Adrenal gland (tissue), 12 donors: ENCODE results near the gene BORCS6. TPM values are rescaled to one million over a fixed set of nuclear protein-coding genes. Genes with fewer than 3 reads are reported as not detected.

Experiments used
- DNase-seq, 7 donors: peaks; one replicate each; pipeline ENCODE4 v3.0.0-alpha.2; 2019 to 2020
- H3K27ac ChIP-seq, 5 donors: fragments of 200-600 bp; sonication (generic) in 4 of 5; 1 replicate in 3 of 5; 2 replicates in 2 of 5; pipeline versions ENCODE4 v1.5.1 to v1.8.0; 2016 to 2020; ENCODE audit warnings: mild to moderate bottlenecking in 1 of 5
- H3K27me3 ChIP-seq: fragments of 200-600 bp; 2 replicates; pipeline ENCODE4 v1.8.0; 2021
- H3K36me3 ChIP-seq, 2 donors: fragments of 200-600 bp; replicated peaks in 1 of 2; 1 replicate in 1 of 2; 2 replicates in 1 of 2; pipeline versions ENCODE4 v1.5.1 to v1.8.0; 2018 to 2022
- H3K4me1 ChIP-seq, 2 donors: fragments of 200-600 bp; replicated peaks in 1 of 2; 1 replicate in 1 of 2; 2 replicates in 1 of 2; pipeline versions ENCODE4 v1.5.1 to v1.8.0; 2018 to 2021
- H3K4me3 ChIP-seq, 4 donors: fragments of 200-600 bp; sonication (generic) in 3 of 4; one replicate each; pipeline ENCODE4 v1.5.1; 2016 to 2018
- H3K9me3 ChIP-seq, 3 donors: fragments of 200-600 bp; sonication (generic) in 1 of 3; replicated peaks in 1 of 3; 1 replicate in 2 of 3; 2 replicates in 1 of 3; pipeline versions ENCODE4 v1.5.1 to v1.8.0; 2016 to 2021
- CTCF ChIP-seq, 6 experiments: fragments of 450-650 bp in 4 of 6; fragments of 200-600 bp in 2 of 6; sonication (generic) in 1 of 6; IDR thresholded peaks; 1 replicate in 5 of 6; 2 replicates in 1 of 6; pipeline versions ENCODE4 v1.5.1 to v1.8.0; 2016 to 2021; ENCODE audit warnings: antibody characterized with exemption in 6 of 6, mild to moderate bottlenecking in 2 of 6, moderate library complexity in 1 of 6
- POLR2A ChIP-seq, 2 donors: fragments of 450-650 bp; IDR thresholded peaks; one replicate each; pipeline ENCODE4 v1.6.1; 2017; ENCODE audit warnings: antibody characterized with exemption in 2 of 2, mild to moderate bottlenecking in 2 of 2, moderate library complexity in 1 of 2
- WGBS, 4 donors: extraction: QIAGEN DNeasy Blood & Tissue Kit in 2 of 4; methylation state at CpG; one replicate each; pipeline versions ENCODE4 v1.1.5 to v1.1.7; 2013 to 2017; 5-methylcytosine and 5-hydroxymethylcytosine counted together
- intact Hi-C, 2 donors: fragments of 100-400 bp; cut with DNase I; formaldehyde crosslinking; loops; one replicate each; pipeline versions ENCODE4 v1.14.1 to v1.15.0; 2022 to 2023
- polyA plus RNA-seq, 3 donors: library from polyadenylated mRNA; stranded (reverse); fragments of 200-250 nt in 2 of 3; fragments of 350-450 nt in 1 of 3; fragmentation: Illumina TruSeq in 1 of 3; extraction: RNeasy Lipid Tissue Mini Kit (QIAGEN cat#74804) in 1 of 3; gene quantifications; one replicate each; pipeline ENCODE4 v1.2.3, GENCODE V29; 2013 to 2014
- total RNA-seq, 9 donors: library from RNA; depleted of rRNA in 4 of 9; stranded (reverse); fragments of >200 nt in 4 of 9; fragments of 120-200 nt in 1 of 9; fragmentation: NEBNext Ultra II Directional in 1 of 9; extraction: Animal tissue kit (Norgen Biotek cat#: 25700) in 1 of 9; gene quantifications; one replicate each; pipeline versions ENCODE4 v1.1.0 to v1.2.4, GENCODE V29; 2013 to 2023
- donor health status: healthy with polysubstance abuse.
- donor health status: Bipolar disorder and iron deficiency.
- donor health status: DM: yes; HTN: yes; CAD: no.
- donor health status: DM: no; HTN: no; CAD: no.
- donor health status: DM: no; HTN: no; CAD: no.
- donor health status: DM: yes; HTN: yes; CAD: no.

BORCS6 gene
- total and polyA plus RNA-seq, 12 donors, result 3.3 to 29.7 (median 12.3) TPM

DNA sequence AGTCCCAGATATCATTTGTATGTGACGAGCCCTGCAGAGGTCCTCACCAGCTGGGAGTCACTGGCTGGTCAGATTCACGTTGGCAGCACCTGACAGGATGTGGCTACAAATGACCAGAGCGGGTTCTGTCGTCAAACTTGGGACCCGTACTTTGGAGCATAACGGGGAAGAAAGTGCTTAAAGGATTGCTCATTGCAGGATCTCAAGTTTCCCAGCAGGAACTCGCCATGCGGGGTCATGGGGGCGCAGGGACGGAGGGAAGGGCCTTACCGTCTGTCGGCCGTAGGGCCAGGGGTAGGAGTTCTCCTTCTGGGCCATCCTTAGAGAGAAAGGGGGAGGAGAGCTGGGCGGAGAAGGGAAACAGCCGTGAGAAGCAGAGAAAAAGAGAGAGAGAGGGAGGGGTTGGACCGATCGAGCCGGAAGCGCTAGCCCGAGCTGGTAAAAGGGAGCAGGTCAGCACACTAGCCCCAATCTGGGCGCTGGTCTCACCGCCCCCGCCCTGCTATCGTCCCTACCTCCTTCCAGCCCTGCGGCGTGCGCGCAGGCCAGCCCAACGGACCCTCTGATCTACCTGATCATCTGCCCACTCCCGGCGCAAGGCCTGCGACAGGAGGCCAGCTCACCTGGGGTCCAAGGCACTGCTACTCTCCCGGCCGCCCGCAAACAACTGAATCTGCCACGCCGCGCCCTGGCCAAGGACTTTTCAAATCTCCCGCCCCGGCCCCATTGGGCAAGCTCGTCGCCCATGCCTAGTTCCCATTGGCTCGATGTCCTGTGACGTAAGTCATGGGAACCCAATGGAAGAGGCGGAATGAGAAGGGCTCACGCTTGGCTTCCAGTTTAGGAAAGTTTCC is 20.2 kb upstream of the BORCS6 start, which contains the start of gene AURKB:
Gene AURKB, minus strand, starts transcription at position 669 of the 854 bp plus-strand sequence. Its CDS starts 351 bp downstream, at position 318.
- H3K9me3 ChIP-seq, result no peaks in the 10 kb centered on the region
- DNase-seq, result peak; percentile 96 to 98 (median 98)
- peak within 1 kb of the TSS in 3 of 4 donors; percentile 32 to 61 (median 56) for H3K4me3 ChIP-seq
- no peaks in the 10 kb centered on the region for H3K27me3 ChIP-seq
- 3 to 12% (median 4%) methylated on average over 22 to 46 of the region's 46 CpGs for WGBS, 4 donors
- intact Hi-C loops, result no loop called here
- H3K27ac ChIP-seq, result peak within 1 kb of the TSS; percentile 54 to 85 (median 83)
- H3K36me3 ChIP-seq, result no peaks in the 10 kb centered on the region
- H3K4me1 ChIP-seq, result peaks cover 8 to 9% of the 10 kb centered on the region in 2 donors
- TF ChIP-seq CTCF (IDR thresholded peaks at IDR 0.05), result no peak
- peak in 1 of 2 donors; percentile 16 for TF ChIP-seq POLR2A (IDR thresholded peaks at IDR 0.05)

DNA sequence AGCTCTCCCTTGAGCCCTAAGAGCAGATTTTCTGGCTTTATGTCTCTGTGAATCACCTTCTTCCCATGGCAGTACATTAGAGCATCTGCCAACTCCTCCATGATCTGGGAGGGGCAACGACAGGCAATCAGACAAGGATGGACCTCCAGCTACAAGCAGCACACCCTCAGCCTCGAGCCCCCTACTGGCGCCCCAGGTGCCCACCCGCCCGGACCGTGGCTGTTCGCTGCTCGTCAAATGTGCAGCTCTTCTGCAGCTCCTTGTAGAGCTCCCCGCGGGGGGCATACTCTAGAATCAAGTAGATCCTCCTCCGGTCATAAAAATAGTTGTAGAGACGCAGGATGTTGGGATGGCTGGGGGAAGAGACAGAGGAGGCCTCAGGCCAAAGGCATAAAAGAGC is 16.6 kb upstream of the BORCS6 start:
- Histone ChIP-seq H3K4me3 (no peak overlapping the region), H3K4me1 (peaks cover 8 to 9% of the 10 kb centered on the region in 2 donors), H3K9me3 (no peaks in the 10 kb centered on the region), H3K27ac (no peak overlapping the region), H3K36me3 (no peaks in the 10 kb centered on the region), H3K27me3 (no peaks in the 10 kb centered on the region)
- 90 to 94% (median 93%) methylated on average over 11 to 12 of the region's 12 CpGs for WGBS, 4 donors
- TF ChIP-seq CTCF (IDR thresholded peaks at IDR 0.05) (no peak), POLR2A (IDR thresholded peaks at IDR 0.05) (no peak)
- intact Hi-C loops, result no loop called here
- no peak for DNase-seq

DNA sequence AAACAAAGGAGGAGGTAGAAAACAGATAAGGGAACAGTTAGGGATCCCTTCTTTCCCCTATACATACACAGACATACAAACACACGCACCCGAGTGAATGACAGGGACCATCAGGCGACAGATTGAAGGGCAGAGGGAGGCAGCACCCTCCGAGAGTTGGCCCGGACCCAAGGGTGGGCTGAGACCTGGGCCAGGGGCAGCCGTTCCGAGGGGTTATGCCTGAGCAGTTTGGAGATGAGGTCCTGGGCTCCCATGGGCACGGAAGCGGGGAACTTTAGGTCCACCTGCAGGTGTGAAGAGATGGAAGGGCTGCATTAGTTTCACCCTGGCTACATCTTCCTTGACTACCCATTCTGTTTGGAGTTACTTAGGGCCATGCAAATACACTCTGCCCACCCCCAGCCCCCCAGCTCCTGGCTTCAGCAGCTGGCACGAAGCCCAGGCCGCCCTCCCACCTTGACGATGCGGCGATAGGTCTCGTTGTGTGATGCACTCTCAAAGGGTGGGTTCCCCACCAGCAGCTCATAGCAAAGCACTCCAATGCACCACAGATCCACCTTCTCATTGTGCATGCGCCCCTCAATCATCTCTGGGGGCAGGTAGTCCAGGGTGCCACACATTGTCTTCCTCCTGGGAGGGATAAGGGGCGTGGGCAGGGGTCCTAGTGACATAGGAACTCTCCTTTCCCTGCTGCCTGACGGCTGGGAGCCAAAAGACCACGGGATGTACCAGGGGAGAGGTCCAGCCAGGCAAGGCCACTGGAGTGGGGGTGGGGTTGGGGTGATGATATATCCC is 15.0 kb upstream of the BORCS6 start:
- H3K27ac ChIP-seq, result no peak overlapping the region
- DNase-seq, result no peak
- no peak overlapping the region for H3K4me3 ChIP-seq
- TF ChIP-seq POLR2A (IDR thresholded peaks at IDR 0.05) (no peak), CTCF (IDR thresholded peaks at IDR 0.05) (no peak)
- H3K36me3 ChIP-seq, result no peaks in the 10 kb centered on the region
- 88 to 95% (median 89%) methylated on average over 17 to 19 of the region's 19 CpGs for WGBS, 4 donors
- H3K27me3 ChIP-seq, result no peaks in the 10 kb centered on the region
- intact Hi-C loops, result no loop called here
- no peaks in the 10 kb centered on the region for H3K9me3 ChIP-seq
- peaks cover under 1 to 5% of the 10 kb centered on the region in 2 donors for H3K4me1 ChIP-seq
